ENCODE measurements around the gene KCNJ9.

KCNJ9 gene

GRCh38 chr1:160089883-160090282 is 8.5 kb downstream of the KCNJ9 start:
- TF ChIP-seq CTCF (conservative IDR thresholded peaks at IDR 0.05; ENCODE audit: low read depth, low read length): no peak
- no peak for DNase-seq (ENCODE audit: low read depth)
- no peak overlapping the region for H3K4me3 ChIP-seq (ENCODE audit: low read depth, low read length)

GRCh38 chr1:160090760-160091159 is 9.4 kb downstream of the KCNJ9 start:
- no peak for TF ChIP-seq CTCF (conservative IDR thresholded peaks at IDR 0.05; ENCODE audit: low read depth, low read length)
- H3K4me3 ChIP-seq (ENCODE audit: low read depth, low read length): no peak overlapping the region

GRCh38 chr1:160091666-160092223 is 10.4 kb downstream of the KCNJ9 start:
- DNase-seq (ENCODE audit: low read depth): no peak
- TF ChIP-seq CTCF (conservative IDR thresholded peaks at IDR 0.05; ENCODE audit: low read depth, low read length): no peak
- no peak overlapping the region for H3K4me3 ChIP-seq (ENCODE audit: low read depth, low read length)

More at GRCh38 chr1:160090760-160091159, 9.4 kb downstream of the KCNJ9 start:
- DNase-seq (ENCODE audit: low read depth): no peak

GRCh38 chr1:160092366-160093068 is 11.2 kb downstream of the KCNJ9 start:
- no peak for DNase-seq (ENCODE audit: low read depth)
- no peak for TF ChIP-seq CTCF (conservative IDR thresholded peaks at IDR 0.05; ENCODE audit: low read depth, low read length)
- H3K4me3 ChIP-seq (ENCODE audit: low read depth, low read length): no peak overlapping the region

GRCh38 chr1:160093069-160093395 is 11.7 kb downstream of the KCNJ9 start:
- no peak for DNase-seq (ENCODE audit: low read depth)
- TF ChIP-seq CTCF (conservative IDR thresholded peaks at IDR 0.05; ENCODE audit: low read depth, low read length): no peak
- H3K4me3 ChIP-seq (ENCODE audit: low read depth, low read length): no peak overlapping the region

GRCh38 chr1:160093624-160094290 is 12.4 kb downstream of the KCNJ9 start:
- TF ChIP-seq CTCF (conservative IDR thresholded peaks at IDR 0.05; ENCODE audit: low read depth, low read length): no peak
- no peak overlapping the region for H3K4me3 ChIP-seq (ENCODE audit: low read depth, low read length)

GRCh38 chr1:160094291-160094625 is 12.9 kb downstream of the KCNJ9 start:
- no peak overlapping the region for H3K4me3 ChIP-seq (ENCODE audit: low read depth, low read length)
- TF ChIP-seq CTCF (conservative IDR thresholded peaks at IDR 0.05; ENCODE audit: low read depth, low read length): no peak
- DNase-seq (ENCODE audit: low read depth): no peak

More at GRCh38 chr1:160093624-160094290, 12.4 kb downstream of the KCNJ9 start:
- DNase-seq (ENCODE audit: low read depth): no peak
